ENCODE data around the gene PELO. TPM values are rescaled to one million over a fixed set of nuclear protein-coding genes. Genes with fewer than 3 reads are reported as not detected.

The PELO gene
- polyA plus RNA-seq, 1 of the 3 experiments (the other 2 are of a cell fraction) = 10.7 TPM

DNA sequence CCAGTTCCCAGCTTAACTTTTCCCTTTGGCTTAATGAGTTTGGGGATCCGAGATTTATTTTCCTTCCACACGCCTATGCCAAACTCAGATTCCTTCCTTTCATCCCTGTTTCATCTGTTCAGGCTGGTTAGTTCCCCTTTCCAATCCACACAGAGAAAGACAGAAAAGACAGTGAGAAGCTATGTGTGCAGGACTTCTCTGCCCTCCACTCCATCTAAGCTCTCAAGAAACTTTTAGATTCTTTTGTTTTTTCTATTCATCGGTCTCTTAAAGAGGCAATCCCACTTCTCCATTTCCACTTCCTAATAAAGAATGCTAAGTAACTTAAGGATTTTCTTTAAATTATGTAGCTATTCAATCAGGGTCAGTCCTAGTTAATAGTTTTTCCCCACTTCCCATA, 11.2 kb downstream of the PELO start:
- peaks cover 25 to 30% of the 10 kb centered on the region in 2 experiments for H3K36me3 ChIP-seq (replicated peaks in 1 of 2; ENCODE audit: control insufficient read depth in 1 of 2, insufficient read depth in 2 of 2, low read length in 1 of 2)
- H3K4me2 ChIP-seq = peak overlapping the region; percentile 89
- H3K9ac ChIP-seq = peak overlapping the region; percentile 86
- H3K9me3 ChIP-seq = no peaks in the 10 kb centered on the region
- H3K4me3 ChIP-seq (ENCODE audit: low read depth in 2 of 2, low read length in 1 of 2) = peak overlapping the region; percentile 75 to 85
- peaks cover 30% of the 10 kb centered on the region for H3F3A ChIP-seq (replicated peaks; ENCODE audit: insufficient read depth)
- H4K20me1 ChIP-seq (ENCODE audit: insufficient read depth) = peaks cover 22% of the 10 kb centered on the region
- no peaks in the 10 kb centered on the region for H3K9me2 ChIP-seq
- 46% methylated on average over 3 of the region's 3 CpGs for WGBS (ENCODE audit: low lambda C conversion rate)
- TF ChIP-seq GATA2 (CRISPR knock-in tag; IDR thresholded peaks at IDR 0.05) = no peak
- no peak for TF ChIP-seq TCF12 (IDR thresholded peaks at IDR 0.05)
- TF ChIP-seq EZH2phosphoT487 (IDR thresholded peaks at IDR 0.05; ENCODE audit: borderline replicate concordance, low read depth) = no peak
- TF ChIP-seq, protein P1, sequence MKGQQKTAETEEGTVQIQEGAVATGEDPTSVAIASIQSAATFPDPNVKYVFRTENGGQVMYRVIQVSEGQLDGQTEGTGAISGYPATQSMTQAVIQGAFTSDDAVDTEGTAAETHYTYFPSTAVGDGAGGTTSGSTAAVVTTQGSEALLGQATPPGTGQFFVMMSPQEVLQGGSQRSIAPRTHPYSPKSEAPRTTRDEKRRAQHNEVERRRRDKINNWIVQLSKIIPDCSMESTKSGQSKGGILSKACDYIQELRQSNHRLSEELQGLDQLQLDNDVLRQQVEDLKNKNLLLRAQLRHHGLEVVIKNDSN (IDR thresholded peaks at IDR 0.05; ENCODE audit: borderline replicate concordance, low read depth) = no peak
- no peak for TF ChIP-seq EP300 (IDR thresholded peaks at IDR 0.05; ENCODE audit: borderline replicate concordance in 1 of 2, low read depth in 1 of 2, low read length in 1 of 2)
- no peak for TF ChIP-seq RCOR1 (IDR thresholded peaks at IDR 0.05; ENCODE audit: low read length)
- peaks cover 47% of the 10 kb centered on the region for H3K79me2 ChIP-seq (ENCODE audit: insufficient read depth)
- no peaks in the 10 kb centered on the region for H3K27me3 ChIP-seq (ENCODE audit: insufficient read depth)
- ChIA-PET CTCF (interaction anchor here (1.6 to 2.3 kb wide), 3 partner anchors 11 to 116 kb away, joined by 4 to 17 read pairs (median 13); partner anchors contain the start of genes ITGA1 and PELO), POLR2A (interaction anchor here (1.0 to 2.2 kb wide), 3 partner anchors 9 to 107 kb away, joined by 3 to 11 read pairs (median 3); partner anchors contain the start of genes ITGA1 and PELO)
- H3K4me1 ChIP-seq (ENCODE audit: control insufficient read depth in 1 of 2, insufficient read depth in 2 of 2, low read depth in 1 of 2, low read length in 1 of 2) = peaks cover 5 to 41% of the 10 kb centered on the region in 2 experiments
- DNase-seq = no peak
- H2AFZ ChIP-seq (ENCODE audit: low read depth) = peak overlapping the region; percentile 87
- H3K27ac ChIP-seq (ENCODE audit: low read depth in 2 of 2, low read length in 1 of 2) = peak overlapping the region; percentile 93 to 95

DNA sequence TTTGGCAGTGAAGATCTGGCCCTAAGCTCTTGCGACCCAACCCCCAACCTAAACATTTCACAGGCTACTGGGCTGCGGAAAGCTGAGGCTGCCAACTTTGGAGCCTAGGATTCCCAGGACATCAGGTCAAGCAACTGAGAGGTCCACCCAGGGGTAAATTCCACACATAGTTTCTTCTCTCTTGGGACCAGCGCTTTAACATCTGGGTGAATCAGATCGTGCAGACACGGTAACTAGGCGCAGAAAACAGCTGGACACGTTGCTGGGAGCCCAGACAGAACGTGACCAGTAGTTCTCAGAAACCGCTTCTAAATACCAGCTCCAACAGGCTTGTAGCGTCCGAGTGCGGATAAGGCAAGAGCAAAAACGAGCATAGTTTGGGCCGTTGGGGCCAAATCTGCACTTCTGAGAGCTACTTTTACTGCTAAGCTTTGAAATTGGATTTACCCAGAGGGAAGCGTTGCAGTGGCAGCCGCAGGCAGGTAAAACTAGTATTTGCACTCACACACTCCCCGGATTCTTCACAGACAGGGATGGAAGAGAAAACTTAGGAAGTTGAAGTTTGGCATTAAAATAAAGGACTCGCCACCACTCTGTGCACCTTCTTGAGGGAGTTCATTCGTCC, 11.8 kb downstream of the PELO start:
- peak overlapping the region; percentile 75 to 85 for H3K4me3 ChIP-seq (ENCODE audit: low read depth in 2 of 2, low read length in 1 of 2)
- under 1% methylated on average over 16 of the region's 19 CpGs for WGBS (ENCODE audit: low lambda C conversion rate)
- TF ChIP-seq POLR2AphosphoS5 (IDR thresholded peaks at IDR 0.05; ENCODE audit: low read depth, low read length) = no peak
- peak; percentile 19 for TF ChIP-seq MXI1 (IDR thresholded peaks at IDR 0.05; ENCODE audit: low read depth, low read length)
- H3K9me3 ChIP-seq = no peaks in the 10 kb centered on the region
- ChIA-PET CTCF (interaction anchor here (1.0 to 2.3 kb wide), 5 partner anchors 11 to 139 kb away, joined by 3 to 17 read pairs (median 4); partner anchors contain the start of genes ITGA1 and PELO), POLR2A (interaction anchor here (1.0 to 2.2 kb wide), 3 partner anchors 9 to 108 kb away, joined by 3 to 11 read pairs (median 3); partner anchors contain the start of genes ITGA1 and PELO)
- peak; percentile 23 for DNase-seq
- H3K79me2 ChIP-seq (ENCODE audit: insufficient read depth) = peaks cover 52% of the 10 kb centered on the region
- H3K4me1 ChIP-seq (ENCODE audit: control insufficient read depth in 1 of 2, insufficient read depth in 2 of 2, low read depth in 1 of 2, low read length in 1 of 2) = peaks cover 10 to 41% of the 10 kb centered on the region in 2 experiments
- peak overlapping the region; percentile 93 to 95 for H3K27ac ChIP-seq (ENCODE audit: low read depth in 2 of 2, low read length in 1 of 2)
- no peaks in the 10 kb centered on the region for H3K9me2 ChIP-seq
- peaks cover 29 to 35% of the 10 kb centered on the region in 2 experiments for H3K36me3 ChIP-seq (replicated peaks in 1 of 2; ENCODE audit: control insufficient read depth in 1 of 2, insufficient read depth in 2 of 2, low read length in 1 of 2)
- peak overlapping the region; percentile 89 for H3K4me2 ChIP-seq
- peak overlapping the region; percentile 87 for H2AFZ ChIP-seq (ENCODE audit: low read depth)
- peak overlapping the region; percentile 86 for H3K9ac ChIP-seq
- H3F3A ChIP-seq (replicated peaks; ENCODE audit: insufficient read depth) = peaks cover 30% of the 10 kb centered on the region
- no peaks in the 10 kb centered on the region for H3K27me3 ChIP-seq (ENCODE audit: insufficient read depth)
- H4K20me1 ChIP-seq (ENCODE audit: insufficient read depth) = peaks cover 22% of the 10 kb centered on the region

DNA sequence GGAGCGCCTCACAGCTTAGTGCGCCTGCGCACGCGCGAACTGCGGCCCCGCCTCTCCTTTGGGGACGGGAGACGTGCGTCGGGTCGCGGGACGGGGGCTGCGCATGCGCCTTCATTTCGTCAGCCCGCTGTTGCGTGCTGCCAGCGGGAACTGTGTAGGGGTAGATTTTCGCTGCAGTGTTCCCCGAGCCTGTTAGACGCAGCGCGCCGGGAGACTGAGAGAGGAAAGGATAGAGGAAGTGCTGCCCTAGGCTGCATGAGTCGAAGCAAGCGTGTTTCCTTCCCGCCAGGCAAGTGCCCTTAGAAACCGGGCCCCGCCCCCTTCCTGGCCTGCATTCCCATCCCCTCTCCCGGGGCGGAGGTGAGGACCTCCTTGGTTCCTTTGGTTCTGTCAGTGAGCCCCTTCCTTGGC, 12.3 kb downstream of the PELO start:
- CTCF ChIA-PET = interaction anchor here (1.0 to 2.3 kb wide), 6 partner anchors 12 to 139 kb away, joined by 3 to 17 read pairs (median 6); partner anchors contain the start of genes ITGA1 and PELO
- Histone ChIP-seq H3K4me1 (ENCODE audit: control insufficient read depth in 1 of 2, insufficient read depth in 2 of 2, low read depth in 1 of 2, low read length in 1 of 2) (peaks cover 12 to 41% of the 10 kb centered on the region in 2 experiments), H2AFZ (ENCODE audit: low read depth) (peak overlapping the region; percentile 87), H3K4me3 (ENCODE audit: low read depth in 2 of 2, low read length in 1 of 2) (peak overlapping the region; percentile 75 to 85), H3K9ac (peak overlapping the region; percentile 86), H3F3A (replicated peaks; ENCODE audit: insufficient read depth) (peaks cover 30% of the 10 kb centered on the region), H4K20me1 (ENCODE audit: insufficient read depth) (peaks cover 22% of the 10 kb centered on the region), H3K27ac (ENCODE audit: low read depth in 2 of 2, low read length in 1 of 2) (peak overlapping the region; percentile 93 to 95), H3K9me3 (no peaks in the 10 kb centered on the region), H3K79me2 (ENCODE audit: insufficient read depth) (peaks cover 57% of the 10 kb centered on the region), H3K36me3 (replicated peaks in 1 of 2; ENCODE audit: control insufficient read depth in 1 of 2, insufficient read depth in 2 of 2, low read length in 1 of 2) (peaks cover 34 to 36% of the 10 kb centered on the region in 2 experiments), H3K4me2 (peak overlapping the region; percentile 89), H3K27me3 (ENCODE audit: insufficient read depth) (no peaks in the 10 kb centered on the region), H3K9me2 (no peaks in the 10 kb centered on the region)
- POLR2A ChIA-PET = interaction anchor here (1.0 to 2.2 kb wide), 3 partner anchors 10 to 108 kb away, joined by 3 to 11 read pairs (median 3); partner anchors contain the start of genes ITGA1 and PELO
- WGBS (ENCODE audit: low lambda C conversion rate) = 1% methylated on average over 26 of the region's 34 CpGs
- TF ChIP-seq ELF1 (IDR thresholded peaks at IDR 0.05) (no peak), GABPA (IDR thresholded peaks at IDR 0.05; ENCODE audit: low read depth) (no peak; the same call in 1 of the 2 replicates), POLR2AphosphoS5 (IDR thresholded peaks at IDR 0.05; ENCODE audit: low read depth, low read length) (peak; percentile 71), RCOR1 (IDR thresholded peaks at IDR 0.05; ENCODE audit: low read length) (no peak), TAF1 (IDR thresholded peaks at IDR 0.05; ENCODE audit: borderline replicate concordance, low read depth, low read length) (peak; percentile 78; the same call in 1 of the 2 replicates), RAD21 (IDR thresholded peaks at IDR 0.05; ENCODE audit: low read length) (no peak), MXI1 (IDR thresholded peaks at IDR 0.05; ENCODE audit: low read depth, low read length) (peak; percentile 55), FOXJ3 (CRISPR knock-in tag; IDR thresholded peaks at IDR 0.05) (no peak), SIN3A (IDR thresholded peaks at IDR 0.05; ENCODE audit: borderline replicate concordance, low read depth, low read length) (peak; percentile 88; the same call in 1 of the 2 replicates), NRF1 (IDR thresholded peaks at IDR 0.05; ENCODE audit: low read depth, low read length) (peak; percentile 98)
- peak; percentile 92 for DNase-seq
